Measurements from ENCODE around the gene NR3C1. TPM values are rescaled to one million over a fixed set of nuclear protein-coding genes. Genes with fewer than 3 reads are reported as not detected.

NR3C1 gene
- total RNA-seq, 2 donors from 2014 or later, result 9.5 to 20.5 TPM

- H3K36me3 ChIP-seq (ENCODE audit: control insufficient read depth, insufficient read depth, low read length), result peaks cover 11% of the 10 kb centered on the region
- no peak overlapping the region for H3K27ac ChIP-seq (ENCODE audit: low read depth, low read length)
- no peaks in the 10 kb centered on the region for H3K27me3 ChIP-seq (ENCODE audit: control insufficient read depth, insufficient read depth, low read length, poor library complexity, severe bottlenecking)
- H3K9me3 ChIP-seq (ENCODE audit: control insufficient read depth, low read length), result no peaks in the 10 kb centered on the region
- TF ChIP-seq, protein P1, sequence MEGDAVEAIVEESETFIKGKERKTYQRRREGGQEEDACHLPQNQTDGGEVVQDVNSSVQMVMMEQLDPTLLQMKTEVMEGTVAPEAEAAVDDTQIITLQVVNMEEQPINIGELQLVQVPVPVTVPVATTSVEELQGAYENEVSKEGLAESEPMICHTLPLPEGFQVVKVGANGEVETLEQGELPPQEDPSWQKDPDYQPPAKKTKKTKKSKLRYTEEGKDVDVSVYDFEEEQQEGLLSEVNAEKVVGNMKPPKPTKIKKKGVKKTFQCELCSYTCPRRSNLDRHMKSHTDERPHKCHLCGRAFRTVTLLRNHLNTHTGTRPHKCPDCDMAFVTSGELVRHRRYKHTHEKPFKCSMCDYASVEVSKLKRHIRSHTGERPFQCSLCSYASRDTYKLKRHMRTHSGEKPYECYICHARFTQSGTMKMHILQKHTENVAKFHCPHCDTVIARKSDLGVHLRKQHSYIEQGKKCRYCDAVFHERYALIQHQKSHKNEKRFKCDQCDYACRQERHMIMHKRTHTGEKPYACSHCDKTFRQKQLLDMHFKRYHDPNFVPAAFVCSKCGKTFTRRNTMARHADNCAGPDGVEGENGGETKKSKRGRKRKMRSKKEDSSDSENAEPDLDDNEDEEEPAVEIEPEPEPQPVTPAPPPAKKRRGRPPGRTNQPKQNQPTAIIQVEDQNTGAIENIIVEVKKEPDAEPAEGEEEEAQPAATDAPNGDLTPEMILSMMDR (conservative IDR thresholded peaks at IDR 0.05), result no peak
- H3K9ac ChIP-seq (ENCODE audit: extremely low read depth, low read length, poor library complexity, severe bottlenecking), result no peak overlapping the region
- Mint-ChIP-seq H3K36me3 (ENCODE audit: low read depth) (peaks cover 21% of the 10 kb centered on the region), H3K4me1 (peaks cover 8% of the 10 kb centered on the region), H3K4me3 (no peak overlapping the region), H3K27ac (no peak overlapping the region), H3K9me3 (no peaks in the 10 kb centered on the region), H3K27me3 (ENCODE audit: insufficient read depth) (no peaks in the 10 kb centered on the region)
- no peaks in the 10 kb centered on the region for H3K4me1 ChIP-seq (ENCODE audit: control insufficient read depth, insufficient read depth, low read length)
- WGBS, 2 experiments (ENCODE audit: insufficient coverage in 1 of 2, insufficient read length in 1 of 2), result 95 to 100% methylated on average over 2 of the region's 3 CpGs
- H3K4me3 ChIP-seq (ENCODE audit: low read length), result no peak overlapping the region
- DNase-seq, result no peak
Observed at GRCh38 chr5:143315214-143315613, 88.3 kb downstream of the NR3C1 start.

- TF ChIP-seq, protein P1 (conservative IDR thresholded peaks at IDR 0.05), result no peak
- Mint-ChIP-seq H3K27ac (no peak overlapping the region), H3K27me3 (ENCODE audit: insufficient read depth) (no peaks in the 10 kb centered on the region)
Observed at GRCh38 chr5:143314659-143315058, 88.8 kb downstream of the NR3C1 start.

DNA sequence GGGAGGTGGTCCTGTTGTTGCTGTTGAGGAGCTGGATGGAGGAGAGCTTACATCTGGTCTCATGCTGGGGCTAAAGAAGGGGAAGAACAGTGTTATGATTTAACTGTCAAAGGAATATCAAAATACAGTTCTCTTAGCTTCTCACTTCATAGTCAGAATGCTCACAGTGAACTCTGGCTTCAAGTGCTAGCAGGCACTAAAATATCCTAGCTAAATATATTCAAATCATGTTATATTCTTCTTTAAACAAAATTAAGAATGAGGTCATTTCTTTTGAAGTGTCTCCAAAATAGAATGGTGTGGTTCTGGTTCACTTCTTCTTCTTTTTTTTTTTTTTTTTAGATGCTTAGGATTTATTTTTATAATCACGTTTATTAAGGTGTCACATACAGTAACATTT lies 89.4 kb downstream of the NR3C1 start:
- Histone ChIP-seq H3K9me3 (ENCODE audit: control insufficient read depth, low read length) (no peaks in the 10 kb centered on the region), H3K9ac (ENCODE audit: extremely low read depth, low read length, poor library complexity, severe bottlenecking) (no peak overlapping the region), H3K27ac (ENCODE audit: low read depth, low read length) (no peak overlapping the region), H3K4me1 (ENCODE audit: control insufficient read depth, insufficient read depth, low read length) (no peaks in the 10 kb centered on the region), H3K27me3 (ENCODE audit: control insufficient read depth, insufficient read depth, low read length, poor library complexity, severe bottlenecking) (no peaks in the 10 kb centered on the region), H3K4me3 (ENCODE audit: low read length) (no peak overlapping the region), H3K36me3 (ENCODE audit: control insufficient read depth, insufficient read depth, low read length) (peaks cover 22% of the 10 kb centered on the region)
- Mint-ChIP-seq H3K4me1 (no peaks in the 10 kb centered on the region), H3K27ac (no peak overlapping the region), H3K27me3 (ENCODE audit: insufficient read depth) (no peaks in the 10 kb centered on the region), H3K9me3 (no peaks in the 10 kb centered on the region), H3K36me3 (ENCODE audit: low read depth) (peaks cover 31% of the 10 kb centered on the region), H3K4me3 (no peak overlapping the region)
- TF ChIP-seq, protein P1 (conservative IDR thresholded peaks at IDR 0.05), result no peak
- no CpG with 5 or more reads among the region's 1 CpG for WGBS, 2 experiments (ENCODE audit: insufficient coverage in 1 of 2, insufficient read length in 1 of 2)
- DNase-seq, result no peak

More at GRCh38 chr5:143314659-143315058, 88.8 kb downstream of the NR3C1 start:
- peaks cover 25% of the 10 kb centered on the region for H3K36me3 Mint-ChIP-seq (ENCODE audit: low read depth)
- peaks cover 16% of the 10 kb centered on the region for H3K36me3 ChIP-seq (ENCODE audit: control insufficient read depth, insufficient read depth, low read length)
- no peak overlapping the region for H3K4me3 Mint-ChIP-seq
- DNase-seq, result no peak
- no peak overlapping the region for H3K27ac ChIP-seq (ENCODE audit: low read depth, low read length)
- peaks cover 2% of the 10 kb centered on the region for H3K4me1 Mint-ChIP-seq
- H3K9me3 ChIP-seq (ENCODE audit: control insufficient read depth, low read length), result no peaks in the 10 kb centered on the region
- no peaks in the 10 kb centered on the region for H3K27me3 ChIP-seq (ENCODE audit: control insufficient read depth, insufficient read depth, low read length, poor library complexity, severe bottlenecking)
- no peak overlapping the region for H3K4me3 ChIP-seq (ENCODE audit: low read length)
- no peaks in the 10 kb centered on the region for H3K4me1 ChIP-seq (ENCODE audit: control insufficient read depth, insufficient read depth, low read length)
- no peaks in the 10 kb centered on the region for H3K9me3 Mint-ChIP-seq
- H3K9ac ChIP-seq (ENCODE audit: extremely low read depth, low read length, poor library complexity, severe bottlenecking), result no peak overlapping the region

All from endodermal cell (in vitro differentiated cells).